Measurements from ENCODE around the gene KRT73.

KRT73 gene

DNA sequence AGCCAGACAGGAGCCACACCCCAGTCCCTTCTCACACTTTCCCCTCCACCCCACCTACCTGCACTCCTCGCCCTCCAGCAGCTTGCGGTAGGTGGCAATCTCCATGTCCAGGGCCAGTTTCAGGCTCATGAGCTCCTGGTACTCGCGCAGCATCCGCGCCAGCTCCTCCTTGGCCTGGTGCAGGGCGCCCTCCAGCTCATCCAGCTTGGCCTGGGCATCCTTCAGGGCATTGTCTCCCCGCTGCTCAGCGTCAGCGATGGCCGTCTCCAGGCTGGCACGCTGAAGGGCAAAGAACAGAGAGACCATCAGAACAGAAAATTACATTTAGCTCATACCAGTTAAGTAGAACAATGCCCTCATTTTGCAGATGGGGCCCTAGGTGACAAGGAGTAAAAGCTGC lies 50.2 kb downstream of the KRT73 start:
- DNase-seq (ENCODE audit: low spot score): no peak

- no peak for DNase-seq (ENCODE audit: low spot score)
Observed at GRCh38 chr12:52566847-52567291, 51.5 kb downstream of the KRT73 start.

DNA sequence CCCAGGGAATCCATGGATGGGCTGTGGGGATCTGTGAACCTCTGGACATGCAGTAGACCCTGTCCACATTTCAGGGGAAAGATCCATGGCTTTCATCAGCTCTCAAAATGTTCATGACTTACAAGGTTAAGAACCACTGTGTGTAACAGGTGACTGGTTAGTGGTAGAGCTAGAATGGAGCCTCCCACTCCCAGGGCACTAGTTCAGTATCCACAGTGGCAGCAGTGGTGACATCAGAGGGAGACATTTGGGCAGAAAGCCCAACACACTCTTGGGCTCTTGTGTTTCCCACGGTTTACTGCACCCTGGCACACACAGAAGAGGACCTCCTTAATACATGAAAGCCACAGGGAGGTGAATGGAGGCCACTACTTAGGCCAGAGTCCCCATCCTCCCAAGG lies 53.8 kb downstream of the KRT73 start:
- no peak for DNase-seq (ENCODE audit: low spot score)

GRCh38 chr12:52561880-52562449 lies 56.4 kb downstream of the KRT73 start:
- DNase-seq (ENCODE audit: low spot score): no peak

DNA sequence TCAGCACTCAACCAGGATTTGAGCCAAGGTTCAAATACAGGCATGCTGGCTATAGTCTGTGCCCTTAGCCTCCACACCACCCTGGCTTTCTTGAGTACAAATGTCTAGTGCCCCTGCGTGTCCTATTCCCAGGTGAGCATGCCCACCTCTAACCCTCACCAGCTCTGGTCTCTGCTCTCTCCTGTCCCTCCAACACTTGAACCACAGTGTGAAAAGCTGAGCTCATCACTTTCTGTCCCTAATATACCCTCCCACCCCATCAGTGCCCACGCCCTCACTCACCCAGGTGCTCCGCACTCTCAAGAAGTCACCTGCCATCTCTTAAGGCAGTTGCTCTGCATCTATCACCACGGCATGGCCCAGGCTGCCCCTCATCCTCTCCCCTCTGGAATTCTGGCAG lies 58.4 kb downstream of the KRT73 start:
- DNase-seq (ENCODE audit: low spot score): no peak

GRCh38 chr12:52558781-52559445 lies 59.4 kb downstream of the KRT73 start:
- no peak for DNase-seq (ENCODE audit: low spot score)

All from left forelimb (tissue), 1 donor.